Jurkat, Clone E6-1 (cell line): ENCODE measurements around the gene CSRNP3.
A peak's percentile ranks its signal among the peaks of the same experiment; 100 is the strongest.
"Not testable (repeated sequence)": the region's sequence is repeated elsewhere in the genome, so short reads cannot be mapped to it uniquely, and the experiment has no call there.

ENCODE experiments used
- DNase-seq: peaks from one replicate; pipeline ENCODE4 v3.0.0-alpha.2; 2011; ENCODE audit warnings: low read depth, low spot score
- H3K4me3 ChIP-seq: 2 replicates; pipeline ENCODE4 v1.5.1; 2011; ENCODE audit warnings: mild to moderate bottlenecking, low read length, control low read depth, moderate library complexity

CSRNP3 gene

DNA sequence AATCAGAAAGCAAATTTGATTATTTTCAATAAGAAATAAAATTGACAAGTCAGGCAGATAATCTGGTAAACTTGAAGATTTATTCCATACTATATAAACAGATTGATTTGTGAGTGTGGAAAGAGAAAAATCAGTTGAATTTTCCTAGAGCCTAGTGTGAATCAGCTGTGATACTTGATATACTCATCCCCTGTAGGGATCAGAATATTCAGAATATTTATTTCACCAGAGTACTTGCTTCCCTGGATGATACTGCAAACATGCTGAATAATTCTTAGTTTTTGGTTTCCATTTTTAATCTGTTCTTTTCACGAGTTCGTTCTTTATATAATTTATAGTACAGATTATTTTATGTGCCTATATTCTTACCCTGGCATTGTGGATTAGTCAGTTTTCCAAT lies 181.7 kb downstream of the CSRNP3 start:
- DNase-seq: no peak

DNA sequence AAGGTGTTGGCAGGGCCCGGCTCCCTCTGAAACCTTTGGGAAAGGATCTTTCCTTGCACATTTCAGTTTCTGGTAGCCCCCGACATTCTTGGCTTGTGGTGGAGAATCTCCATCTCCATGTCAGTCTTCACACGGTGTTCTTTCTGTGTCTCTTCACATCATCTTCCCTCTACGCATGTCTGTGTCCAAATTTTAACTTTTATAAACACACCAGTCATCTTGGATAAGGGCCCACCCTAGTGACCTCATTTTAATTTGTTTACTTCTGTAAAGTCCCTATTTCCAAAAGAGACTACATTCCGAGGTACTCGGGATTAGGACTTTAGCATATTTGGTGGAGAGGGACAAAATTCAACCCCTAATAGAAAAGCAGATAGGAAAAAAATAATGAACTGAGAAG lies 186.2 kb downstream of the CSRNP3 start:
- no peak for DNase-seq
- no peak overlapping the region for H3K4me3 ChIP-seq

More for the DNA sequence above, 181.7 kb downstream of the CSRNP3 start:
- H3K4me3 ChIP-seq: no peak overlapping the region

DNA sequence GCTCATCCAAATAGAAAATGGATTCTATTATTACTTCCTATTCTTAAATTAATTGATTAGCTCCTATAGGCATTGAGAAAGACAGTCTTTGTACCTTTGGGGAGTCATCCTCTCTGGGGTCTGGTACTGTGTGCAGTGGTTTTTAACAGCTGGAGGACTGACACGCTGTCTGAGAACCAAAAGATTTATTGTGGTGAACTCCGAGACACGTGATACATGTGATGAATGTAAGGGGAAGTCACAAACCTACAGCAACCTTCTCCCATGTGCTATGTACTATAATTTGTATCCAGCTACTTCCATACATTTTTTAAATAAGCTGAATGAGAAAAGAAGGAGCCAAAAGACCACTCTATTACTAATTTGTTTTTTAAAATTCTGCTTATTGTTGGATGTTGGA lies 190.9 kb downstream of the CSRNP3 start:
- no peak for DNase-seq
- no peak overlapping the region for H3K4me3 ChIP-seq

DNA sequence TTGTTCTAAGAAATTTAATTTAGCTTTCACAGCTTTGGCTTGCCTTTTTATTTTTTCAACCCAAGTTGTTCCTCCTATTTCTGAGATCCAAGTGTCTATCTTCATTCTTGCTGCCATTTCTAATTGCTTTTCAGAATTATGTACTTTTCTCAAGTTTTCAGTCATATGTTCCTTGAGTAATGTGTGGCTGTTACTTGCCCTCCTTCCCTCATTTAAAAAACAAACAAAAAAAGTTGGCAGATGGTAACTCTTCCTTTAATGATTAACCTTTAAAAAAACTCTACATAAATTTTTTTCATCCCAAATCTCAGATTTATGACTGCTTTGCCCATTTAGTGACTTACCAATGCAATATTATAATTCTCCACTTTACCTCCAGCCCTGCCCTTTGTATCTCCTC lies 193.2 kb downstream of the CSRNP3 start:
- no peak for DNase-seq
- no peak overlapping the region for H3K4me3 ChIP-seq

DNA sequence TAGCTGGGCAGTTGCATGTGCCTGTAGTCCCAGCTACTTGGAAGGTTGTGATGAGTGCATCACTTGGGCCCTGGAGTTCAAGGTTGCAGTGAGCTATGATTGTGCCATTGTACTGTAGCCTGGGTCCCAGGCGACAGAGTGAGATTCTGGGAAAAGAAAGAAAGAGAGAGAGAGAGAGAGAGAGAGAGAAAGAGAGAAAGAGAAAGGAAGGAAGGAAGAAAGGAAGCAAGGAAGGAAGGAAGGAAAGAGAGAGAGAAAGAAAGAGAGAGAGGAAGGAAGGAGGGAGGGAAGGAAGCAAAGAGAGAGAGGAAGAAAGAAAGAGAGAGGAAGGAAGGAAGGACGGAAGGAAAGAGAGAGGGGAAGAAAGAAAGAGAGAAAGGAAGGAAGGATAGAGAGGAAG lies 196.1 kb downstream of the CSRNP3 start:
- no peak overlapping the region for H3K4me3 ChIP-seq
- DNase-seq: no peak

DNA sequence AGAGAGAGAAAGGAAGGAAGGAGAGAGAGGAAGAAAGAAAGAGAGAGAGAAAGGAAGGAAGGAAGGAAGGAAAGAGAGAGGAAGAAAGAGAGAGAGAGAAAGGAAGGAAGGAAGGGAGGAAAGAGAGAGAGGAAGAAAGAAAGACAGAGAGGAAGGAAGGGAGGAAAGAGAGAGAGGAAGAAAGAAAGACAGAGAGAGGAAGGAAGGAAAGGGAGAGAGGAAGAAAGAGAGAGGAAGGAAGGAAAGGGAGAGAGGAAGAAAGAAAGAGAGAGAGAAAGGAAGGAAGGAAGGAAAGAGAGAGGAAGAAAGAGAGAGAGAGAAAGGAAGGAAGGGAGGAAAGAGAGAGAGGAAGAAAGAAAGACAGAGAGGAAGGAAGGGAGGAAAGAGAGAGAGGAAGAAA lies 196.6 kb downstream of the CSRNP3 start:
- H3K4me3 ChIP-seq, DNase-seq: not testable (repeated sequence)

DNA sequence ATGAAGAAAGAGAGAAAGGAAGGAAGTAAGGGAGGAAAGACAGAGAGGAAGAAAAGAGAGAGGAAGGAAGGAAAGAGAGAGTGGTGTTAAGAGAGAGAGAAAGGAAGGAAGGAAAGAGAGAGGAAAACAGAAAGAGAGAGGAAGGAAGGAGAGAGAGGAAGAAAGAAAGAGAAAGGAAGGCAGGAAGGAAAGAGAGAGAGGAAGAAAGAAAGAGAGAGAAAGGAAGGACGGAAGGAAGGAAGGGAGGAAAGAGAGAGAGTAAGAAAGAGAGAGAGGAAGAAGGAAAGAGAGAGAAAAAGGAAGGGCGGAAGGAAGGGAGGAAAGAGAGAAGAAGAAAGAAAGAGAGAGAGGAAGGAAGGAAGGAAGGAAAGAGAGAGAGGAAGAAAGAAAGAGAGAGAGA lies 197.1 kb downstream of the CSRNP3 start:
- DNase-seq: no peak
- H3K4me3 ChIP-seq: no peak overlapping the region

DNA sequence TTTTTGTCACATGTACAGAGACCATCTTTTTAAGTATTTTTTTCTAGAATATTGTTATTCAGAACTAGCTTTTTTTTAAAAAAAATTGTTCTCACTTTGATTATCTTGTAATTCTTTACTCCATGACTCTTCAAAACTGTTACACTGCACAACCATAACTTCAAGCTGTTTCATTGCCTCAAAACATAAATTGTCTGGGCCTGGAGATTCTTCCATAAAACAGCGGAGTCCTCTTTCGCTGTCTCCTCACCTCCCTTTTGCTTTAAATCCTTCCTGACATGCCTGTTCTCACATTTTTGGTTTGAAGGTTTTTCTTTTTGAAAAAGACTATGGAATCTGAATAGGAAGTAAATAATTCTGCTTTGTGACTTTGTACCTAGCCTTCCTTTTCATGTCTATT lies 197.9 kb downstream of the CSRNP3 start:
- no peak overlapping the region for H3K4me3 ChIP-seq
- no peak for DNase-seq

GRCh38 chr2:165674780-165675179 lies 205.3 kb downstream of the CSRNP3 start:
- no peak for DNase-seq
- H3K4me3 ChIP-seq: no peak overlapping the region

- DNase-seq: no peak
- H3K4me3 ChIP-seq: no peak overlapping the region
These were observed 206.1 kb downstream of the CSRNP3 start for GRCh38 chr2:165675551-165675968.

DNA sequence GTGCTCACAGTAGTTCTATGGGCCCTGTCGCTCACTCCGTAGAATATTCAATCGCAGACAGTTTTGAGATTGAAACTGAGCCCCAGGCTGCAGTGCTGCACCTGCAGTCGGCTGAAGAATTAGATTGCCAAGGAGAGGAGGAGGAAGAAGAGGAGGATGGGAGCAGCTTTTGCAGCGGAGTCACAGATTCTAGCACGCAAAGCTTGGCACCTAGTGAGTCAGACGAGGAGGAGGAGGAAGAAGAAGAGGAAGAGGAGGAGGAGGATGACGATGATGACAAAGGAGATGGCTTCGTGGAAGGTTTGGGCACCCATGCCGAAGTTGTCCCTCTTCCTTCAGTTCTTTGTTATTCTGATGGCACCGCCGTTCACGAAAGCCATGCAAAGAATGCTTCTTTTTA lies 209.4 kb downstream of the CSRNP3 start:
- H3K4me3 ChIP-seq: no peak overlapping the region
- no peak for DNase-seq

- H3K4me3 ChIP-seq: no peak overlapping the region
- no peak for DNase-seq
These were observed 210.1 kb downstream of the CSRNP3 start for GRCh38 chr2:165679621-165680020.

DNA sequence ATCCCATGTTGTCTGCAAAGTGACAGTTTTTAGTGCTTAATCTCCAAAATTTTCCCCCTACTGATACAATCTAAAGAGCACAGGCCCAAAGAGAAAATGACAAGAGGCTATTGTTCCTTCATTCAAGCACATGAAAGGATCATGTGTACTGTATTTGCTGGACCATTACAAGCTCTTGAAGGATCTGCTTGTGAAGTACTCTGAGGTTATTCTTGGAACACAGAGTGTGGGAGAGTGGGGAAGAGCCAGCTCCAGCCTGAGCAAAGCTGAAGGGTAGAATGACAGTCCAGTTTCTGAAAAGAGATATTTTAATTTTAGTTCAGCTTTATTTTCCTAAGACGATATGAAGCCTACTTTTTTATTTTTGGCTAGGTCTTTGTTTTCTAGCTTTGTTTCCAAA lies 212.3 kb downstream of the CSRNP3 start:
- DNase-seq: no peak
- no peak overlapping the region for H3K4me3 ChIP-seq

DNA sequence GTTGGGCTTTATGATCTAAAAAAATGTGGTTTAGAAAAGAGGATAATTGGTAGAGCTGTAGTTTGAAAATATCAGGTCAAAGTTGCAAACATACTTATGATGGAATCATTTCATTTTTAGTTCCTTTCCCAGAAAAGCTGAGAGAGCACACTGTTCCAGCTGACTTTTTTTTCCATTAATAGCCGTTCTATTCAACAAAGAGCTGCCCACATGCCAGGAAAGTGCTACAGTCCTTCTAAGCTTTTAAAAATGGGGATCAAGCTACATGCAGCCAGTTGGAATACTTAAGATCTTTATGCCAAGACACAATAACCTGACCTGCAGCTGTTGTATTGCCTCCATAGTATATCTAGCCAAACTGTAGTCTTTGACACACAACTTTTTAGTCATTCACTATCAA lies 213.0 kb downstream of the CSRNP3 start:
- no peak overlapping the region for H3K4me3 ChIP-seq
- no peak for DNase-seq

- no peak overlapping the region for H3K4me3 ChIP-seq
- no peak for DNase-seq
These were observed 217.3 kb downstream of the CSRNP3 start for GRCh38 chr2:165686800-165687199.

- no peak overlapping the region for H3K4me3 ChIP-seq
- DNase-seq: no peak
These were observed 218.0 kb downstream of the CSRNP3 start for GRCh38 chr2:165687426-165688002.

GRCh38 chr2:165691615-165692014 lies 222.1 kb downstream of the CSRNP3 start:
- no peak for DNase-seq
- no peak overlapping the region for H3K4me3 ChIP-seq

- H3K4me3 ChIP-seq: no peak overlapping the region
- DNase-seq: no peak
These were observed 223.4 kb downstream of the CSRNP3 start for GRCh38 chr2:165692906-165693305.

- no peak overlapping the region for H3K4me3 ChIP-seq
- DNase-seq: no peak
These were observed 224.3 kb downstream of the CSRNP3 start for GRCh38 chr2:165693838-165694237.

DNA sequence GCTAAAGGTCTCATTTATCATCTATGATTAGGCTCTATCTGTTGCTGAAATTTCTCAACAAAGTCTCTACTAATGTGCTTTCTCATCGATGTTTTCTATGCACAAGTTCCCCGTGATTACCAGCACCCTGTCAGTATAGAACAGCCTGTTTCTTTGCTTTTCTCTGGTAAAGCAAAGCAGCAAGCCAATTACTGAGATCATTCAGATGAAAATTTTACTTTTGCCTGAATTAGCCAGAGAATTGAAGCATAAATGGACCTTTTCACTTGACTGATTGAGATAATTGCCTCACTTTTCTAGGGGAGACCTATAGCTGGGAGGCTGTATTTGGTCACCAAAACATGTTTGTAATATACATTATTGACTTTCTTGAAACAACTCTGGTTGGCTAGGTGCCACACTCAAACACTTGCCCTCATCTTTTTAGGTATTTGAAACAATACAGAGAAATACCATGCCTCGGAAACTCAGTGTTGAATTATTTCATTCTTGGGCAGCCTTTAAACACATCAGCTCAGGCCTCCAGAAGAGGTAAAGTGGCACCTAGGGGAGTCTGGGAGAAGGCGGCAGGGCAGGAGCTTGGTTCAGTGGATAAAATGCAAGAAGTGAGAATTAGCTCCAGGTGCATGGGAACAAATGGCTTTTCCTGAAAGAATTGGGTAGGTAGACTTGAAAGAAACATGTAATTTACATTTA lies 228.4 kb downstream of the CSRNP3 start:
- DNase-seq: no peak
- no peak overlapping the region for H3K4me3 ChIP-seq

DNA sequence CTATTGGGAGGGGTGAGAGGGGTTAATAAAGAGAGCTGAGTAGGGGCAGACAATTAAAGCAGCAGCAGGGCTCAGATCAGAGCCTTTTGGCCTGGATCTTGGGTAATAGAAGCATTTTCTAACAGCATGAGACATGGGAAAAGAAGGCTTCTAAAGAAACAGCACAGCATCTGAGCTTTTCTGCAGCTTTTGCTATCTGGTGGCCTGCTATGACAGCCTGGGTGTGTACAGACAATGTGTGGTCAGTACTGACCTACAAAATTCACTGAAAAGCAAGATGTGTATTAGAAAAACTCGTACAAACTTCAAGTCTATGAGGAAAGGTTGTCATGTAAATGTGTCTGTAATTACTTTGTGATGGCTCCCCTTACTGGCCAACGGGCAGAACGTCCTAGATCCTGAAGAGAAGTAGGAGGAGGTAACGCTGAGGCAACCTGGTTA lies 229.0 kb downstream of the CSRNP3 start:
- H3K4me3 ChIP-seq: no peak overlapping the region
- DNase-seq: peak; percentile 24
